ENCODE data around the gene IDH3A. TPM values are rescaled to one million over a fixed set of nuclear protein-coding genes. Genes with fewer than 3 reads are reported as not detected.

IDH3A gene
- total RNA-seq, 2 donors from 2014 or later, result 188 to 352 TPM

DNA sequence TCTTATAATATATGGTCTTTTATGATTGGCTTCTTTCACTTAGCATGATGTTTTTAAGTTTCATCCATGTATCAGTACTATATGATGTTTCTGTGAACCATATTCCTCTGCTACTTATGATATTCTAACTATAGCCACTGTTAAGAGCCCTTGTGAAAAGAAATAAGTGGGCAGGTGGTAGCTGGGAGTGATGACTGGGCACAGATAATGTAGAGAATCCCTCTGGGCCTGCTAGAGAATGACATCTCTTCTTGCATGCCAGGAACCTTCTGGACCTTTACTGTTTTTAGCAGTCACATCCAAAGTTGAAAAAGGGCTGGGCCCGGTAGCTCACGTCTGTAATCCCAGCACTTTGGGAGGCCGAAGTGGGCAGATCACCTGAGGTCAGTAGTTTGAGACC is 10.2 kb downstream of the IDH3A start:
- Histone ChIP-seq H3K4me1 (peaks cover 0 to 23% of the 10 kb centered on the region in 2 donors), H3K9me3 (no peaks in the 10 kb centered on the region), H3K27ac (no peak overlapping the region), H3K27me3 (no peaks in the 10 kb centered on the region), H3K4me3 (no peak overlapping the region), H3K36me3 (peaks cover 73% of the 10 kb centered on the region)
- no peak for DNase-seq (ENCODE audit: low spot score)
- TF ChIP-seq, protein P1, sequence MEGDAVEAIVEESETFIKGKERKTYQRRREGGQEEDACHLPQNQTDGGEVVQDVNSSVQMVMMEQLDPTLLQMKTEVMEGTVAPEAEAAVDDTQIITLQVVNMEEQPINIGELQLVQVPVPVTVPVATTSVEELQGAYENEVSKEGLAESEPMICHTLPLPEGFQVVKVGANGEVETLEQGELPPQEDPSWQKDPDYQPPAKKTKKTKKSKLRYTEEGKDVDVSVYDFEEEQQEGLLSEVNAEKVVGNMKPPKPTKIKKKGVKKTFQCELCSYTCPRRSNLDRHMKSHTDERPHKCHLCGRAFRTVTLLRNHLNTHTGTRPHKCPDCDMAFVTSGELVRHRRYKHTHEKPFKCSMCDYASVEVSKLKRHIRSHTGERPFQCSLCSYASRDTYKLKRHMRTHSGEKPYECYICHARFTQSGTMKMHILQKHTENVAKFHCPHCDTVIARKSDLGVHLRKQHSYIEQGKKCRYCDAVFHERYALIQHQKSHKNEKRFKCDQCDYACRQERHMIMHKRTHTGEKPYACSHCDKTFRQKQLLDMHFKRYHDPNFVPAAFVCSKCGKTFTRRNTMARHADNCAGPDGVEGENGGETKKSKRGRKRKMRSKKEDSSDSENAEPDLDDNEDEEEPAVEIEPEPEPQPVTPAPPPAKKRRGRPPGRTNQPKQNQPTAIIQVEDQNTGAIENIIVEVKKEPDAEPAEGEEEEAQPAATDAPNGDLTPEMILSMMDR (IDR thresholded peaks at IDR 0.05), result no peak

DNA sequence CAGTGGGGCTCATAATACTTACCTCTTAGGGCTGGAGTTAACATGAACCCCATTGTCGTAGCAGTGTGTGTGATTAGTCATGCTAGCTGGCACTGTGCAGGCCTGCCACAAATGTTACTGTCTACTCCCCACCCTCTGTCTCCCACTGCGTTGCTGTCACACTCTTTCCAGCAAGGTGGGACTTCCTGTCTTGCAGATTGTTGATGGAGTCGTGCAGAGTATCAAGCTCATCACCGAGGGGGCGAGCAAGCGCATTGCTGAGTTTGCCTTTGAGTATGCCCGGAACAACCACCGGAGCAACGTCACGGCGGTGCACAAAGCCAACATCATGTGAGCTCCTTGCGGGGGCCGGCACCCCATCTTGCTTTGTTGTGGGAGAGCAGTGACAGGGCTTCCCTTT is 12.9 kb downstream of the IDH3A start:
- TF ChIP-seq, protein P1 (IDR thresholded peaks at IDR 0.05), result no peak
- Histone ChIP-seq H3K4me3 (no peak overlapping the region), H3K27me3 (no peaks in the 10 kb centered on the region), H3K36me3 (peaks cover 96% of the 10 kb centered on the region), H3K9me3 (no peaks in the 10 kb centered on the region), H3K4me1 (no peaks in the 10 kb centered on the region), H3K27ac (no peak overlapping the region)
- no peak for DNase-seq (ENCODE audit: low spot score)

DNA sequence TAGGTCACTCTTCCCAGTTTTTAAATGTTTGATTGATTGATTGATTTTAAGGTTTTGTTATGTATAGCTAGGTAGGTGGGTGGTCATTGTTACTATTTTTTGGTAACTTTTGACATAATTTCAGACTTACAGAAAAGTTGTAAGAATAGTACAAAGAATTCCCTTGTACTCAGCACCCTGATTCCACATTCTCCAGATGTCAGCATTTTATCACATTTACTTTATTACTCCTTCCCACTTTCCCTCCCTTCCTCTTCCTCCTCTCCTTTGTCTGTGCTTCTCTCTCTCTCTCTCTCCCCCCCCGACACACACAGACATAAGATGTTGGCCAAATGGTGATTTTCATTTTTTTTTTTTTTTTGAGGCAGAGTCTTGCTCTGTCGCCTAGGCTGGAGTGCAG is 14.8 kb downstream of the IDH3A start:
- H3K4me1 ChIP-seq, result no peaks in the 10 kb centered on the region
- H3K9me3 ChIP-seq, result no peaks in the 10 kb centered on the region
- TF ChIP-seq, protein P1 (IDR thresholded peaks at IDR 0.05), result no peak
- no peak overlapping the region for H3K4me3 ChIP-seq
- no peak overlapping the region for H3K27ac ChIP-seq
- no peak for DNase-seq (ENCODE audit: low spot score)
- no peaks in the 10 kb centered on the region for H3K27me3 ChIP-seq
- H3K36me3 ChIP-seq, result peaks cover 96% of the 10 kb centered on the region

DNA sequence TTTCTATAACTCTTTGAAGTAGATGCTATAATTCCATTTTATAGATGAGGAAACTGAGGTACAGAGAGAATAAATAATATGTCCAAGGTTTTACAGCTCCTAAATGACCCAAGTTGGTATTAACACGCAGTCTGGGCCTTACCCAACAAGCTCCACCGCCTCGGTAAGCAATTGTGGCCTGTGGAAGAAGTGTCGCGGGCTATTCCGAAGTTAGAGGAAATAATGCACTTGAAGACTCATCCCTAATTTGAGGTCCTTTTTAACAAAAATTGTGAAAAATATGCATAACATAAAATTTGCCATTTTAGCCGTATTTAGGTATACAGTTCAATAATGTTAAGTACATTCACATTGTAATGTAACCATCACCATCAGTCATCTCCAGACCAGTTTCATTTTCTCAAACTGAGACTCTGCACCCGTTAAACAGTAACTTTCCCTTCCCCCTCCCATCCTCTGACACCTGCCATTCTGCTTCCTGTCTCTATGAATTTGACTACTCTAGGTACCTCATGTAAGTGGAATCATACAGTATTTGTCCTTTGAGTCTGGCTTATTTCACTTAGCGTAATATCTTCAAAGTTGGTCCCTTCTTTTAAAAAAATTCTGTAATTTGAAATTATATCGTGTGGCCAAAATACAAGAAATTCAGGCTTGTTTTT is 18.2 kb downstream of the IDH3A start:
- TF ChIP-seq, protein P1 (IDR thresholded peaks at IDR 0.05), result no peak
- DNase-seq (ENCODE audit: low spot score), result no peak
- Histone ChIP-seq H3K4me3 (no peak overlapping the region), H3K9me3 (no peaks in the 10 kb centered on the region), H3K4me1 (peaks cover 0 to 11% of the 10 kb centered on the region in 2 donors), H3K27me3 (no peaks in the 10 kb centered on the region), H3K36me3 (peaks cover 97% of the 10 kb centered on the region), H3K27ac (no peak overlapping the region)

DNA sequence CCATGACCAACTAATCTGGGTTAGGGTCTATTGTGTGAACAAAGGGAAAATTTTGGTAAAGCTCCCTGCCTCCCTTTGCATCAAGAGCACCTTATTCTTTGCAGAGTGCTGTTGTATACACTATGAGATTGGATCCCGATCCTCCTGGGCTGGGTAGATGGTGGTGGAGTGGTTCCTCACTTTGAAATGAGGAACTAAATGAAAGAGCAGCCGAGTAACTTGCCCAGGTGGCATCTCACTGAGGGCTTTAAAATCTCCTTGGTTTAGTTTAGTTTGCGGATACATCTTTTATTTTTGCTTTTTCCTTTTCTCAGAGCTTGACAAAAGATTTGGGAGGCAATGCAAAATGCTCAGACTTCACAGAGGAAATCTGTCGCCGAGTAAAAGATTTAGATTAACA is 19.4 kb downstream of the IDH3A start:
- Histone ChIP-seq H3K27ac (no peak overlapping the region), H3K36me3 (peaks cover 93% of the 10 kb centered on the region), H3K4me1 (peaks cover 0 to 11% of the 10 kb centered on the region in 2 donors), H3K27me3 (no peaks in the 10 kb centered on the region), H3K4me3 (no peak overlapping the region), H3K9me3 (no peaks in the 10 kb centered on the region)
- TF ChIP-seq, protein P1 (IDR thresholded peaks at IDR 0.05), result no peak
- DNase-seq (ENCODE audit: low spot score), result no peak
